ENCODE data around the gene POLR3A.

- TF ChIP-seq, protein P1, sequence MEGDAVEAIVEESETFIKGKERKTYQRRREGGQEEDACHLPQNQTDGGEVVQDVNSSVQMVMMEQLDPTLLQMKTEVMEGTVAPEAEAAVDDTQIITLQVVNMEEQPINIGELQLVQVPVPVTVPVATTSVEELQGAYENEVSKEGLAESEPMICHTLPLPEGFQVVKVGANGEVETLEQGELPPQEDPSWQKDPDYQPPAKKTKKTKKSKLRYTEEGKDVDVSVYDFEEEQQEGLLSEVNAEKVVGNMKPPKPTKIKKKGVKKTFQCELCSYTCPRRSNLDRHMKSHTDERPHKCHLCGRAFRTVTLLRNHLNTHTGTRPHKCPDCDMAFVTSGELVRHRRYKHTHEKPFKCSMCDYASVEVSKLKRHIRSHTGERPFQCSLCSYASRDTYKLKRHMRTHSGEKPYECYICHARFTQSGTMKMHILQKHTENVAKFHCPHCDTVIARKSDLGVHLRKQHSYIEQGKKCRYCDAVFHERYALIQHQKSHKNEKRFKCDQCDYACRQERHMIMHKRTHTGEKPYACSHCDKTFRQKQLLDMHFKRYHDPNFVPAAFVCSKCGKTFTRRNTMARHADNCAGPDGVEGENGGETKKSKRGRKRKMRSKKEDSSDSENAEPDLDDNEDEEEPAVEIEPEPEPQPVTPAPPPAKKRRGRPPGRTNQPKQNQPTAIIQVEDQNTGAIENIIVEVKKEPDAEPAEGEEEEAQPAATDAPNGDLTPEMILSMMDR (IDR thresholded peaks at IDR 0.05; ENCODE audit: poor library complexity) = no peak
- TF ChIP-seq EZH2 (IDR thresholded peaks at IDR 0.05; ENCODE audit: borderline replicate concordance) = no peak
These were observed 42.0 kb upstream of the POLR3A start for GRCh38 chr10:78071140-78071856.

Measured in hepatocyte (in vitro differentiated cells).